ENCODE results near the gene CDH4.

DNA sequence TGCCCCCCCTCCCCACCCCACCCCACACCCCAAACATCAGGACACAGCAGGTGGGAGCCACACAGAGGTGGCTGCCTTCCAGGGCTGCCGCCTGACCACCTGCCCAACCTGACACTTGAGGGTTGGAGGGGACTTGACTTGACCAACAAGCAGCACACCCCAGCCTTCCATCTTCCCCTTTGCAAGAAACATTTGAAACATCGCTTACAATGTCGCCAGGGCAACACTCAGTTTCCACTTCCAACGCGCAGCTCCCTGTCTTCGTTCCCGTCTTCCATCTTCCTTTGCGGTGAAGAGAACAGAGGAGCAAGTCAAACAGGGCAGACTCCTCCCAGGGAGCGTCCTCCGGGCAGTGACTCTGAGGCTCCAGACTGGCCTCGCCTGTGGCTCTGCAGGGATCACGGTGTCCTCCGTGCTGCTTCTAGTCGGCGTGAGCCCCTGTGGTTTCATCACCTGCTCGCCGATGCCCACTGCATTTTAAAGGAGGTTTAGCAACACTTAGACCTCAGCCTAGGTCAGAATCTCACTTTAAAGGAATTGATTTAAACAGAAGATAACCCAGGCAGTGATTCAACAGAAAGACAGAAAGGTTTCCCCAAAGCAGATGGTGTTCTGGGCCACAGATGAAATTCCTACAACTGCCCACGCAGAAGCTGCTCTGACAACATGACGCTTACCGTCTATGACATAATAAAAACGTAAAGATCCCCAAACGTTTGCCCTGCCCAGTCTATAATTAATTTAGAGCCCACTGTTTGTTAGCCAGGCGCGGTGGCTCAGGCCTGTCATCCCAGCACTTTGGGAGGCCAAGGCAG is 682.9 kb downstream of the CDH4 start:
- TF ChIP-seq, protein P1, sequence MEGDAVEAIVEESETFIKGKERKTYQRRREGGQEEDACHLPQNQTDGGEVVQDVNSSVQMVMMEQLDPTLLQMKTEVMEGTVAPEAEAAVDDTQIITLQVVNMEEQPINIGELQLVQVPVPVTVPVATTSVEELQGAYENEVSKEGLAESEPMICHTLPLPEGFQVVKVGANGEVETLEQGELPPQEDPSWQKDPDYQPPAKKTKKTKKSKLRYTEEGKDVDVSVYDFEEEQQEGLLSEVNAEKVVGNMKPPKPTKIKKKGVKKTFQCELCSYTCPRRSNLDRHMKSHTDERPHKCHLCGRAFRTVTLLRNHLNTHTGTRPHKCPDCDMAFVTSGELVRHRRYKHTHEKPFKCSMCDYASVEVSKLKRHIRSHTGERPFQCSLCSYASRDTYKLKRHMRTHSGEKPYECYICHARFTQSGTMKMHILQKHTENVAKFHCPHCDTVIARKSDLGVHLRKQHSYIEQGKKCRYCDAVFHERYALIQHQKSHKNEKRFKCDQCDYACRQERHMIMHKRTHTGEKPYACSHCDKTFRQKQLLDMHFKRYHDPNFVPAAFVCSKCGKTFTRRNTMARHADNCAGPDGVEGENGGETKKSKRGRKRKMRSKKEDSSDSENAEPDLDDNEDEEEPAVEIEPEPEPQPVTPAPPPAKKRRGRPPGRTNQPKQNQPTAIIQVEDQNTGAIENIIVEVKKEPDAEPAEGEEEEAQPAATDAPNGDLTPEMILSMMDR (IDR thresholded peaks at IDR 0.05), result no peak
- TF ChIP-seq POLR2AphosphoS5 (IDR thresholded peaks at IDR 0.05), result no peak
- TF ChIP-seq POLR2A (IDR thresholded peaks at IDR 0.05), result no peak

Measured in prostate gland (tissue), 2 donors.